Measurements from ENCODE around the gene FAM13A.
"Not testable (repeated sequence)": the region's sequence is repeated elsewhere in the genome, so short reads cannot be mapped to it uniquely, and the experiment has no call there.

Gene FAM13A

GRCh38 chr4:88960576-88960975, 96.4 kb downstream of the FAM13A start:
- no peak for DNase-seq (ENCODE audit: low read depth)

DNA sequence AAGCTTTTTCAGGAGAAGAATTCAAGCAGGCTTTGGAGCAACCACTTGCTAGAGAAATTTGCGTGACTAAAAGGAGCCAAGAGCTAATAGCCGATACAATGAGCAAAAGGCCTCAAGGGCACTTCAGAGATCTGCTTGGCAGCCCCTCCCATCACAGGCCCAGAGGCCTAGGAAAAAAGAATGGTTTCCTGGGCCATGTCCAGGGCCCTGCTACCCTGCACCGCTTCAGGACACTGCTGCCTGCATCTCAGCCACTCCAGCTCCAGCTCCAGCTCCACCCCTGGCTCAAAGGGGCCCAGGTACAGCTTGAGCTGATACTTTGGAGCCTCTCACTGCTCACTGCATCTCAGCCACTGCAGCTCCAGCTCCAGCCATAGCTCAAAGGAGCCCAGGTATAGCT, 98.9 kb downstream of the FAM13A start:
- DNase-seq (ENCODE audit: low read depth) = no peak

DNA sequence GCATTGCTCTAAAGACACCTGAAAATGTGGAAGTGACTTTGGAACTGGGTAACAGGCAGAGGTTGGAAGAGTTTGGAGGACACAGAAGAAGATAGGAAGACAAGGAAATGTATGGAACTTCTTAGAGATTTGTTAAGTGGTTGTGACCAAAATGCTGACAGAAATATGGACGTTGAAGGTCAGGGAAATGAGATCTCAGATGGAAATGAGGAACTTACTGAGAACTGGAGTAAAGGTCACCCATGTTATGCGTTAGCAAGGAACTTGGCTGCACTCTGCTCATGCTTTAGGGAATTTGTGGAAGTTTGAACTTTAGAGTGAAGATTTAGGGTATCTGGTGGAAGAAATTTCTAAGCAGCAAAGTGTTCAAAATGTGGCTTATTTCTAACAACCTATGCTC, 99.4 kb downstream of the FAM13A start:
- no peak for DNase-seq (ENCODE audit: low read depth)

DNA sequence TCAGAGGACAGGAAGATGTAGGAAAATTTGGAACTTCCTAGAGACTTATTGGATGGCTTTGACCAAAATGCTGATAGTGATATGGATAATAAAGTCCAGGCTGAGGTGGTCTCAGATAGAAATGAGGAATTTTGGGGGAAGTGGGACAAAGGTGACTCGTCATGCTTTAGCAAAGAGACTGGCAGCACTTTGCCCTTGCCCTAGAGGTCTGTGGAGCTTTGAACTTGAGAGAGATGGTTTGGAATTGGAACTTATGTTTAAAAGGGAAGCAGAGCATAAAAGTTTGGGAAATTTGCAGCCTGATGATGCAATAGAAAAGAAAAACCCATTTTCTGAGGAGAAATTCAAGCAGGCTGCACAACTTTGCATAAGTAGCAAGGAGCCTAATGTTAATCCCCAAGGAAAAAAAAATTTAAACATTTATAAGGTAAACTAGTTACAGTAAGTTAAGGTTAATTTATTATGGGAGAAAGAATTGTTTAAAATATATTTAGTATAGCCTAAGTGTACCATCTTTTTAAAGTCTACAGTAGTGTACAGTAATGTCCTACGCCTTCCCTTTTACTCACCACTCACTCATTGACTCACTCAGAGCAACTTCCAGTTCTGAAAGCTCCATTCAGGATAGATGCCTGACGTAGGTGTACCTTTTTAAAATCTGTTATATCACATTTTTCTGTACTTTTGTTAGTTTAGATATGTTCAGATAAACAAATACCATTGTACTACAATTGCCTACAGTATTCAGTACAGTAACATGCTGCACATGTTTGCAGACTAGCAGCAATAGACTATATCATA, 101.2 kb downstream of the FAM13A start:
- no peak for DNase-seq (ENCODE audit: low read depth)

DNA sequence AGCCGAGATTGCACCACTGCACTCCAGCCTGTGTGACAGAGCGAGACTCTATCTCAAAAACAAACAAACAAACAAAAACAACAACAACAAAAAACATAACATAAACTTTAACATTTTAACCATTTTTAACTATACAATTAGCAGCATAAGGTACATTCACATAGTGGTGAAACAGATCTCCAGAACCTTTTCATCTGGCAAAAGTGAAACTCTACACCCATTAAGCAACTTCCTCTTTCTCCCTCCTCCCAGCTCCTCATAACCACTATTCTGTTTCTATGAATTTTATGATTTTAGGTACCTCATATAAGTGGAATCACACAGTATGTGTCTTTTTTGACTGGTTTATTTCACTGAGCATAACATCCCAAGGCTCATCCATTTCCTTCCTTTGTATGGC, 103.6 kb downstream of the FAM13A start:
- no peak for DNase-seq (ENCODE audit: low read depth)

DNA sequence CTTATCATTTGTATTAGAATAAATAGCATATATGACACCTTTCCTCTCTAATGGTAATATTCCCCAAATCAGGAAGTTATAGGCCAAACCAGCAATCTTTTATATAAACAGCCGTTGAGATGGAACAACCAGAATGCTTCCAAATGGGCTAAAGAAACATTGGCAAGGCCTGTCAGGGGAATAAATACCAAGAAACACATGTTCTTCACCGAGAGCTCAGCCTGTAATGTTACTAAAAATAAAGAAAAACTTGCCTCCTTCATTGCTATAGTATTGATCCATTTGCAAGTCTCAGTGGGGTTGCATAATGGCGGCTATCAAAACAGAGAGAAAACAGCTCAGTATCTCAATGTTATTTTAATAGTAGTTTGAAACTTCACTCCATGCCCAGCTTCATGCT, 104.9 kb downstream of the FAM13A start:
- no peak for DNase-seq (ENCODE audit: low read depth)

DNA sequence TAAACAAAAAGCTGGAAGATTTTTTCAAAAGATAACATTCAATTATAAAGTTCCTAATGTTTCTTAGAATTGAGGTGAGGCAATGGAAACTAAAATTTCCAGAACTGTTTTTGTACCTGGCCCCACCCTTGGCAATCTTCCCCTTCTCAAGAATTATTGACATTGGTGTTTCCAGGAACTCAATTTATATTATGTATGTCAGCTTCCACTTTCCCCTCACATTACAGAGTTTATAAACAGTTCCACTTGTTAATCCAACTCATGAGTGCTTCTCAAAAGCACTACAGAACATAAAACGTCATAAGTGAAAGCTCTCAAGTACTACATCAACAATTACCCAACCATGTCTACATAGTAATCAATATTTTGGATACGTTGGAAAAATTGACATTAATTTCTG, 107.4 kb downstream of the FAM13A start:
- DNase-seq (ENCODE audit: low read depth) = no peak

DNA sequence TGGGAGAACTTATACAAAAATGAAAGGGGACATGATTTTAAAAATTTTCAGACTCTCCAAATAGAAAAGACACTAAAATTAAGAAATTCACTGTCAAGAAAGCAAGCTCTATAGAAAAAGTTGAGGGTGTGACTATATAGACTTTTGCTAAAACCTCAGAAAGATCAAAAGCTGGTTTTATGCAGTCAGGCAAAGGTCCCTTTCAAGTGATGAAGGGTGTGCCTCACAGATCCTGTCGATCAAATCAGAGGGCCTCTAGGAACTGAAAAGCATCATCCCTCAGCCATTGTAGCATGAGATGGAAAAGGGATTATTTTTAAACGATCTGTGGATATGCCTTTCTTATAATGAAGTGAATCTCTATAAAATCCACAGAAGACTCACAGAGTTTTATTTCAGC, 116.5 kb downstream of the FAM13A start:
- no peak for DNase-seq (ENCODE audit: low read depth)

DNA sequence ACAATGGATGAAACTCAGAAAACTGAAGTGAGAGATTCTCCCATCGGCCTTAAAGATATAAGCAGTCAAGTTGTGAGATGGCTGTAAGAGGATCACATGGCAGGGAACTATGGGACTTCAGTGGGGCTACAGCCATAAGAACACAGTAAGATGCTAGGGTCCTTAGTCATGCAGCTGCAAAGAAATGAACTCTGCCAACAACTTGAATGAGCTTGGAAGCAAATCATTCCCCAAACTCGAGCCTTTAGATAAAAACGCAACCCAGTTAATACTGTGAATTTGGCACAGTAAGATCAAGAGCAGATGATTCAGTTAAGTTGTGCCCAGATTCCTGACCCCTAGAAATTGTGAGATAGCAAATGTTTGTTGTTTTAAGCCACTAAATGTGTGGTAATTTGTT, 117.3 kb downstream of the FAM13A start:
- DNase-seq (ENCODE audit: low read depth) = no peak

DNA sequence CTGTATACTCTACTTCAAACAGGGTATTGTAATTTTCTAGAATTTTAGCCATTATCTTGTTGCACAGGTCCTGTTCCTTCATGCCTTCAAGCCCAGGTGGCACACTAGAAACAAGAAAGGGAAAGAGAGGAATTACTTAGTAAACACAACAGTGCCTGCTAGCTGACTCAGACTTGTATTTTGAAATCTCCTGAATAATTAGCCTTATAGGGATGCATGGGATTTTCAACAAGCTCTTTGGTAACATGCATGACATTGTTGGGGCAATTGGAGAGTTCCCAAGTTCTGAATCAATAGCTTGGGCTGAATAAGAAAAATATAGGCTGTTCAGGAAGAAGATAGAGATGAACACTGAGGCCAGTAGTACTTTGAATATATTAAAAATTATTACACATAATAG, 118.8 kb downstream of the FAM13A start:
- DNase-seq (ENCODE audit: low read depth) = no peak

GRCh38 chr4:88937081-88937480, 119.9 kb downstream of the FAM13A start:
- no peak for DNase-seq (ENCODE audit: low read depth)

DNA sequence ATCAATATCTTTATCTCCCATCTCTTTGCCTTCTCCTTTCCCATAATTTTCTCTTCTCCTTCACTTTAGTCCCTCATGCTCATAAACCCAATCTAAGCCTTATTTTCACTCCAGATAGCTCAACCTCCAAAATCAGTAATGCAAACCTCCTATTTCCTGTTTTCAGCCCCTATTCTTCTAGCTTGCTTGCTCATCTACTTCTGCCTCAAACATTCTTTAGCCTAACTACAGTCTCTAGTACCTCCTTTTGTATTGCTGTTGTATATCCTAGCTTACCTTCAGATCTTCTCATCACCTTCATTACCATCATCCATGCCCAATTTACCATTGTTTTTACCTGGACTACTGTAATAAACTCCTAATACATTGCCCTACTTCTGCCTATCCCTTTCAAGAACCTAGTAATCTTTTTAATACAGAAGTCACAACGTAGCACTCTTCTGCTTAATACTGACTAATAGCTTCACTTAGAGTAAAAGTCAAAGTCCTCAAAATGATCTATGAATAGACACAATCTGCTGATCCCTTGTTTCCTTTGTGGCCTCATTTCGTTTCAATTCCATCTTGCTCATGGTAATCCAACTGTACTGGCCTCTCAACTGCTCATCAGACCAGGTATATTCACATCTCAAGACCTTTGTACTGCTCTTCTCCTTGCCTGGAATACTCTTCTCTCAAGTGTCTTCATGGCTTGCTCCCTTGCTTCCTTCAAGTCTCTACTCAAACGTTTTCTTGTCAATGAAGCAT, 123.4 kb downstream of the FAM13A start:
- no peak for DNase-seq (ENCODE audit: low read depth)

DNA sequence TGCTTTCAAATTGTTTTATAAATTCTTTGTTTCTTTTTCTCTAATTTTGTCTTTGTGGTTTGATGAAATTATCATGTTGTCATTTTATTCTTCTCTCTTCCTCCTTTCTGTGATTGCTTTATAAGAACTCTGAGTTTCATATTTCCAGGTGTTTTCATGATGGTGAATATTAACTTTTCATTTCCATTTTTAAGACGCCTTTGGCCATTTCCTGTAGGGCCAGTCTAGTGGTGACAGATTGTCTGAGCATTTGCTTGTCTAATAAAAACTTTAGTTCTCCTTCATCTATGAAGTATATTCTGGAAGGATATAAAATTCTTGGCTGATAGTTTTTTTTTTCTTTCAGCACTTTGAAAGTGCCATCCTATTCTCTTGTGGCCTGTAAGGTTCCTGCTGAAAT, 128.1 kb downstream of the FAM13A start:
- no peak for DNase-seq (ENCODE audit: low read depth)

DNA sequence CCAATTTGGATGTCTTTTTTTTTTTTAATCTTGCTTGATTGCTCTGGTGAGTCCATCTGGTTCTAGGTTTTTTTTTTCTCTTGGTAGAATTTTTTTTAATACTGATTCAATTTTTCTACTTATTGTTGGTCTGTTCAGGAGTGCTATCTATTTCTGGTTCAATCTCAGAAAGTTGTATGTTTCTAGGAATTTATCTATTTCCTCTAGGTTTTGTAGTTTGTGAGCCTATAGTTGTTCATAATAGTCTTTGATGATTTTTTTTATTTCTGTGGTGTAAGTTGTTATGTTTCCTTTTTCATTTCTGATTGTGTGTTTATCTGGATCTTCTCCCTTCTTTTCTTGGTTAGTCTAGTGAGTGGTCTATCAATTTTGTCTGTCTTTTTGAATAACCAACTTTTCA, 129.6 kb downstream of the FAM13A start:
- DNase-seq (ENCODE audit: low read depth) = no peak

DNA sequence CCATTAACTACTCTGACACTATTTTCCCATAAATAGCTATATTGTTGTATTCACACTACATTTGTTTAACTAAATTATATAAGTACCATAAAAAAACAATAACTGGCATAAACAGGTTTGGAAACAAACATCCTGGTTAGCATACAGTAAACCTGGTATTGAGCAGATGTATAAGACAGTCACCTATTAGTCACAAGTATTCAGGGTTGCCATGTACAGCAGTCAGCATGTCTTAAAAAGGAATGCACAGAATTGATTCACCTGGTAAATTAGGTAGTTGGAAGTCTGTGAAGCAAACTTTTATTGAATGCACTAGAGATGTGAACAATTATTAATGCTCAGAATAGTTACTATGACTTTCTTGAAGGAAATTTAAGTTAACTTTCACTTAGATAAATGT, 137.9 kb downstream of the FAM13A start:
- DNase-seq (ENCODE audit: low read depth) = no peak

DNA sequence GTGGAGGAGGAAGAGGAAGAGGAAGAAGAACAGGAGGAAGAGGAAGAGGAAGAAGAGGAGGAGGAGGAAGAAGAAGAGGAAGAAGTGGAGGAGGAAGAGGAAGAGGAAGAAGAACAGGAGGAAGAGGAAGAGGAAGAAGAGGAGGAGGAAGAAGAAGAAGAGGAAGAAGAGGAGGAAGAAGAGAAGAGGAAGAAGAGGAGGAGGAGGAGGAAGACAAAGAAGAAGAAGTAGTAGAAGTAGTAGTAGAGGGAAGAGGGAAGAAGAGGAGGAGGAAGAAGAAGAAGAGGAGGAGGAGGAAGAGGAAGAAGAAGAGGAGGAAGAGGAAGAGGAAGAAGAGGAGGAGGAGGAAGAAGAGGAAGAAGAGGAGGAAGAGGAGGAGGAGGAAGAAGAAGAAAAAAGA, 143.8 kb downstream of the FAM13A start:
- not testable (repeated sequence) for DNase-seq (ENCODE audit: low read depth)

DNA sequence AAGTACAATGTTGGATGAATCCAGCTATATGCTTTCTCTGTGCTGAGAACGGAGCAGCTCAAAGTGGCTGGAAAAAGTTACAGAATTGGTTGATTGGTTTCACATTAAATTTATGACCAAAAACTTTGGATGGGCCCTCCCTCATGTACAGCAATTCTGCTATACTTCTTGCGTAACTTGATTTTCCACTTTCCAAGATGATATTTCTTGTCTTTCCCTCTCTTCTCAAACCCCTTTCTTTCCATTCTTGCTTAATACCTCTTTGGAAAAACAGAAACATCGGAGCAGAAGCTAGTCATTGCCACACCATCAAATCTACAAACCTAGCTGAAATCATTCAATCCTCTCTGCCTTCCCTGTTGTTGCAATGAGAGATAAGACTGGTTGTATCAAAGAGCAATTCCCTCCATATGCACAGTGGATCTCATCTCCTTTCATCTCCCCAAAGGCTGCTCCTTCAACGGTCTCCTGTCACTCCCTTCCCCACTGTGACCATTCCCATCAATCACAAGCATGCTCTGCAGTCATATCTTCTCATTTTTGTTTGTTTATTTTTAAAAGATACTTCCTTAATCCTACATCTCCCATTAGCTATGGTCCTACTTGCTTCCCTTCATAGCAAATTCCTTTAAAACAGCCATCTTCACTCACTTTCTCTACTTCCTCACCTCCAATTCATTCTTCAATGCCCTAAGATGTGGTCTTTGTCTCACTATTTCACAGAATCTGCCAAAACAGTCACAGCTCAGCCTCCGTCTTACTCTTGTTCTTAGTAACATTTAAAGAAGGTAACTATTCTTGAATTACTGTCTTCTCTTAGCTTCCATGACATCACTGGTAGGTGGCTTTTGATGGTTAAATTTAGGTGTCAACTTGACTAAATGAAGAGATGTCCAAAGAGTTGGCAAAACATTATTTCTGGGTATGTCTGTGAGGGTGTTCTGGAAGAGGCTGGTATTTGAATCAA, 145.5 kb downstream of the FAM13A start:
- no peak for DNase-seq (ENCODE audit: low read depth)

DNA sequence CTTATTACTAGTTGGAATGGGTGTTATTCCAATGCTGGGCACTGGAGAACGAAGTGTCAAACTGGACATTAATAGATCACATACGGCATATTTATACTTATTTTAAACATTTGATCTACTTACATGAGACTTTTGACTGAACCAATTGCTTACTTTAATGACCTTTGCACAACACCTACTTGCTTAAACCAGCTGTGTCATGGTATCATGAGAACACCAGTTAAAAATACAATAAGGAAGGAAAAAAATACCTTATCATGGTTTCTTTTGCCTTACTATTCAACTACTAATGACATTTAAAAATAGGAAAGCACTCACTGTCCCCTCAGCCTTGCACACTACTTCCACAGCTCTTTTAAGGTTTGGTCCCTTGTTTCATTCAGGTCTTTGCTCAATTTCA, 146.9 kb downstream of the FAM13A start:
- DNase-seq (ENCODE audit: low read depth) = no peak

GRCh38 chr4:88908521-88908920, 148.5 kb downstream of the FAM13A start:
- DNase-seq (ENCODE audit: low read depth) = no peak

- no peak for DNase-seq (ENCODE audit: low read depth)
Measured at GRCh38 chr4:88908003-88908402, 149.0 kb downstream of the FAM13A start.

DNA sequence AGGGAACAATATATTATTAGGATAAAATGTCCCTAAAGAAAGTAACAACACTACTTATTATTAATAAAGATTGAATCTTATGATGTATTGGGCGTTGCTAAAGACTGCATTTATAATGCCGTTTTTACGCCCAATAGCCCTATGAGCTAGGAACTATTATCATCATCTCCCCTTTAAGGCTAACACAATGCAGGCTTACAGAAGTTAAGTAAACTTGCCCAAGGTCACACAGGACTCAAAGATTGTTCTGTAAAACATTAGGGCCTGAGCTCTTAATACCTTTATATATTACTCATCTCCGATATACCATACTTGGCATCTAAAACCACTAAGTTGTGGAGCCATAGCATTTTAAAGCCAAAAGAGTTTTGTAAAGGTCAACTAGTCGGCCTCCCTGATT, 149.5 kb downstream of the FAM13A start:
- DNase-seq (ENCODE audit: low read depth) = no peak

- not testable (repeated sequence) for DNase-seq (ENCODE audit: low read depth)
Measured at GRCh38 chr4:88904240-88904639, 152.7 kb downstream of the FAM13A start.

- DNase-seq (ENCODE audit: low read depth) = no peak
Measured at GRCh38 chr4:88900432-88900831, 156.6 kb downstream of the FAM13A start.

All from activated gamma-delta T cell treated with anti-CD3 and anti-CD28 coated beads, Interleukin-2, amount 50 U/mL, for 16 hours (primary cell).